ENCODE data around the gene PLCH1. TPM values are rescaled to one million over a fixed set of nuclear protein-coding genes. Genes with fewer than 3 reads are reported as not detected.

The PLCH1 gene
- total and polyA plus RNA-seq, 10 of the 15 experiments (the other 5 are each of a cell fraction or from before 2014, with no cell fraction given), result 0.03 to 0.22 (median 0.04) TPM; not detected in 5

GRCh38 chr3:155553326-155553725, 191.5 kb downstream of the PLCH1 start (continued):
- no peak for TF ChIP-seq CUX1 (IDR thresholded peaks at IDR 0.05; ENCODE audit: insufficient replicate concordance, low read depth, low read length)
- TF ChIP-seq HDAC6 (IDR thresholded peaks at IDR 0.05; ENCODE audit: unreplicated experiment), result no peak
- TF ChIP-seq RFX5 (IDR thresholded peaks at IDR 0.05; ENCODE audit: low read depth, low read length), result no peak
- no peak for TF ChIP-seq MTA2 (IDR thresholded peaks at IDR 0.05; ENCODE audit: low read depth)
- TF ChIP-seq LARP7 (IDR thresholded peaks at IDR 0.05), result no peak
- no peak for TF ChIP-seq GATAD2B (conservative IDR thresholded peaks at IDR 0.05; ENCODE audit: low read depth)
- no peak for TF ChIP-seq NKRF (conservative IDR thresholded peaks at IDR 0.05)
- no peak for TF ChIP-seq CREB1 (IDR thresholded peaks at IDR 0.05; ENCODE audit: low read depth)
- no peak for TF ChIP-seq MYC (IDR thresholded peaks at IDR 0.05; ENCODE audit: insufficient read depth, insufficient read length, insufficient replicate concordance, low read length, severe bottlenecking)
- no peak for TF ChIP-seq RAD21 (IDR thresholded peaks at IDR 0.05; ENCODE audit: insufficient read depth, low read depth, low read length)
